Measurements from ENCODE around the gene NXT2.

Gene NXT2

GRCh38 chrX:109536439-109537323 lies at the start of gene NXT2:
Gene NXT2 (plus strand): TSS chrX:109536844. CDS start chrX:109537007, 163 bp downstream.
- DNase-seq (ENCODE audit: low read depth), result peak; percentile 94
- peak within 1 kb of the TSS; percentile 81 for H3K4me3 ChIP-seq (ENCODE audit: low read depth, low read length)
- TF ChIP-seq, protein P1, sequence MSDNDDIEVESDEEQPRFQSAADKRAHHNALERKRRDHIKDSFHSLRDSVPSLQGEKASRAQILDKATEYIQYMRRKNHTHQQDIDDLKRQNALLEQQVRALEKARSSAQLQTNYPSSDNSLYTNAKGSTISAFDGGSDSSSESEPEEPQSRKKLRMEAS (IDR thresholded peaks at IDR 0.05; ENCODE audit: low read depth, low read length), result peak; percentile 74
- TF ChIP-seq CTCF (IDR thresholded peaks at IDR 0.05; ENCODE audit: low read depth, low read length), result no peak
- TF ChIP-seq POLR2A (IDR thresholded peaks at IDR 0.05; ENCODE audit: extremely low read depth, insufficient read length), result peak; percentile 83

DNA sequence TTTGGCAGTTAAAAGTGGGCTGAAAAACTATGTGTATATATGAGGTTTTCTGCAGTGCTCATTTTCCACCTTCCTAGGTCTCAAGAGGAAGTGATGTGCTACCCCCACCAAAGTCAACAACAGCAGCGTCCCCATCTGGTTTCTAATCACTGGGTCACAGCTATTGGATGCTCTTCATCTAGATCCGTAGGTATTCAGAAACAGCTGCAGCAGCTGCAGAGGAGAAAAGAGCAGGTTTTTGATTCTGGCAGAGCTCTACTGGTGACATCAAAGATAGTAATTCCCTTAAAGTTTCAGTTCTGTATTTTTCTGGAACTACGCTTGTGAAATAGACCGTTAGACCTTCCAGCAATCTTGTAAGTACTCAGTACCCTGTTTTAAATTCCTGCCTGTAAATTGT lies 49.0 kb upstream of the NXT2 start:
- no peak overlapping the region for H3K4me3 ChIP-seq (ENCODE audit: low read depth, low read length)

DNA sequence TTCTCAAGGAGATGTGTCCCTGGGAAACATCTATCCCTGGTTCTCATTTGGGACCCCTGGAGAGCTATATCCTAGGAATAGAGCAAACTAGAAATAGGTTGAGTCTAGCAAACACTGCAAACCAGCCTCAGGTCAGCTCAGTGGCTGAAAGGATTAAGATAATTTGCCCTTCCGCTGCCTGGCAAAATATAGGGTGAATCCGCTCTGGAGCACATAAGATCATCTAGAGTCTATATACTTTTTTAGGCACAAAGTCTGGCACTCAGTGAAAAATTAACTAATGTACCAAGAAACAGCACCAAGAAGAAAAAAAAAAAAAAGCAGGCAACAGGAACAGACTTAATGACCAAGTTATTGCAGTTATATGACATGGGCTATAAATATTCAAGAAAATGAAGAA lies 47.5 kb upstream of the NXT2 start:
- H3K4me3 ChIP-seq (ENCODE audit: low read depth, low read length), result no peak overlapping the region
- DNase-seq (ENCODE audit: low read depth), result no peak
- TF ChIP-seq MYC (IDR thresholded peaks at IDR 0.05; ENCODE audit: low read depth, low read length) (no peak), CTCF (IDR thresholded peaks at IDR 0.05; ENCODE audit: low read depth, low read length) (no peak), POLR2A (IDR thresholded peaks at IDR 0.05; ENCODE audit: extremely low read depth, insufficient read length) (no peak)
- TF ChIP-seq, protein P1 (IDR thresholded peaks at IDR 0.05; ENCODE audit: low read depth, low read length), result no peak

More for the DNA sequence above, 49.0 kb upstream of the NXT2 start:
- TF ChIP-seq MYC (IDR thresholded peaks at IDR 0.05; ENCODE audit: low read depth, low read length) (no peak), CTCF (IDR thresholded peaks at IDR 0.05; ENCODE audit: low read depth, low read length) (no peak), POLR2A (IDR thresholded peaks at IDR 0.05; ENCODE audit: extremely low read depth, insufficient read length) (no peak)
- TF ChIP-seq, protein P1 (IDR thresholded peaks at IDR 0.05; ENCODE audit: low read depth, low read length), result no peak
- DNase-seq (ENCODE audit: low read depth), result peak; percentile 36

GRCh38 chrX:109498434-109498833 lies 38.2 kb upstream of the NXT2 start:
- no peak overlapping the region for H3K4me3 ChIP-seq (ENCODE audit: low read depth, low read length)
- TF ChIP-seq MYC (IDR thresholded peaks at IDR 0.05; ENCODE audit: low read depth, low read length), result no peak
- no peak for TF ChIP-seq CTCF (IDR thresholded peaks at IDR 0.05; ENCODE audit: low read depth, low read length)
- TF ChIP-seq, protein P1 (IDR thresholded peaks at IDR 0.05; ENCODE audit: low read depth, low read length), result no peak
- no peak for TF ChIP-seq POLR2A (IDR thresholded peaks at IDR 0.05; ENCODE audit: extremely low read depth, insufficient read length)
- no peak for DNase-seq (ENCODE audit: low read depth)

GRCh38 chrX:109501176-109501575 lies 35.5 kb upstream of the NXT2 start:
- TF ChIP-seq CTCF (IDR thresholded peaks at IDR 0.05; ENCODE audit: low read depth, low read length) (no peak), POLR2A (IDR thresholded peaks at IDR 0.05; ENCODE audit: extremely low read depth, insufficient read length) (no peak)
- DNase-seq (ENCODE audit: low read depth), result no peak
- H3K4me3 ChIP-seq (ENCODE audit: low read depth, low read length), result no peak overlapping the region
